ENCODE results near the gene TRMT44.

GRCh38 chr4:8439914-8440491, 574 bp upstream of the TRMT44 start:
- TF ChIP-seq EZH2phosphoT487 (IDR thresholded peaks at IDR 0.05; ENCODE audit: low read depth) (no peak), CTCF (IDR thresholded peaks at IDR 0.05; ENCODE audit: low read depth, low read length) (no peak)

Data from OCI-LY3 (cell line).